Middle frontal gyrus (tissue), 1 donor: ENCODE results near the gene AVL9.

Source experiments
- DNase-seq: peaks from one replicate; pipeline ENCODE4 v3.0.0-alpha.2; 2015; ENCODE audit warnings: low spot score; ENCODE audit errors: extremely low spot score

AVL9 gene

DNA sequence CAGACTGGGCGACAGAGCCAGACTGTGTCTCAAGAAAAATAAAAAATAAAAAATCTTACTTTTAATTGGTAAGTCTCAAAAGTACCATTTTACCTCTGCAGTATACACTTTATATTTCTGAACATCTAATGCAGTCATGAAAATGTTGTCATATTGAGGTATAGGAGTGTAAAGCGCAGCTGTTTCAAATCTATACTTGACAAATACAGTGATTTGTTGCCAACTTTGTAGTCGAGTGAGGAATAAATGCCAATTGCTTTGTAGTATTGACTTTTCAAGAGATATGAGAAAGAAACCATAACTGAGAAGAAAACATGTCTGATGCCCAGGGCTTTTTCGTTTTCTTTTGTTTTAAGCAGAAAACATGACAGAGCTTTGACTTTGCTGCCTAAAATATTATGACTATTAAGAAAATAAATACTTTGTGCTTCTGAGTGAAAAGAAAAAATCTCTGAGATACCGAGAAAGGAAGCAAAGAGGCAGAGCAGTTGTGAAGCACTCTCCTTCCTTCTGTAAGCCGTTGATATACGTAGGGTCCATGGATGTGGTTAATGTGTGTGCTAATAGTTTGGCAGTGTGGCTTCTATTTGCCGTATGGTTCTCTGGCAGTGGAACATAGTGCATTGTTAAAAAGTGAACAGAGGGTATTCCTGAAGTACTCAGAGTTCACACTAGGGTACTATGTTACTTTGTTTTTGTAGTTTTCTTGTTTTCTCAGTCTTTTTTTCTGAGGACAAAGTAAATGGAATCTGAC lies 38.2 kb downstream of the AVL9 start:
- DNase-seq = no peak

DNA sequence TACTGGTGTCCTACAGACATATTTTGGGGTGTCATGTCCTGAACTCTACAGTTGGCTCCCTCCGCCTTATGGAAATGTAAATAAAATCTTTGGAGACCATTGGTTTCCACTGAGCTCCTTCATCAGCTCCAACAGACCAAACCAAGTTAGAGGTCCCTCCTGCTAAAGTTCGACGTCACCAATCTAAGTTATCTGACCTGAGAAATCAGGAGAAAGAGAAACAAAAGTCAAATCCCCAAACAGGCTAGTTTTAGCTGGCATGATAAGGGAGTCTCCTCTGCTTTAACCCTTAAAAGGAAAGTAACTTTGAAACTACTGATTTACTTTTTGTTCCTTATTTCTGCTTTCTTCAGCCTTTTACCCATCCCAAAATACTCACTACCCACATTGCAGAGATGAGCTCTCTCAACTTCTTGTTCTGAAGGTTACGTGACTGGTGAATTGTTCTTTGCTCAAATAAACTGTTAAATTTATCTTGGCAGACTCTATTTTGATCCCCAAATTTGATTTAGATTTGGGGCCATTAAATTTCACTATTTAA lies 39.9 kb downstream of the AVL9 start:
- DNase-seq = no peak

DNA sequence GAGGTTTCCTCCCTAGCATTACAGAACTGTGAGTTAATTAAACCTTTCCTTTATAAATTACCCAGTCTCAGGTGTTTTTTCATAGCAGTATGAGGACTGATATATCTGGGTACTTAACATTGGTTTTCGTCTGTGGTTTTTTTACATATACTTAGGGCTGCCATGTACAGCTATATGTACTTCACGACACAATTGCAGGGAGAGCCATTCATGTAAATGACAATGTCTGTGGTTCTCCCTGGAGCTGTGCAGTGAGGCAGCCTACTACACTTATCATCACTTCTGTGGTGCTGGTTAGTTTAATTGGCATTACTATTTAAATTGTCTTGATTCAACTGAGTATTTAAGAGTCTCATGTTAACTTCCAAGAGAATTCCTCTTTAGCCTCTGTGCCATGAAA lies 40.7 kb downstream of the AVL9 start:
- DNase-seq = no peak

DNA sequence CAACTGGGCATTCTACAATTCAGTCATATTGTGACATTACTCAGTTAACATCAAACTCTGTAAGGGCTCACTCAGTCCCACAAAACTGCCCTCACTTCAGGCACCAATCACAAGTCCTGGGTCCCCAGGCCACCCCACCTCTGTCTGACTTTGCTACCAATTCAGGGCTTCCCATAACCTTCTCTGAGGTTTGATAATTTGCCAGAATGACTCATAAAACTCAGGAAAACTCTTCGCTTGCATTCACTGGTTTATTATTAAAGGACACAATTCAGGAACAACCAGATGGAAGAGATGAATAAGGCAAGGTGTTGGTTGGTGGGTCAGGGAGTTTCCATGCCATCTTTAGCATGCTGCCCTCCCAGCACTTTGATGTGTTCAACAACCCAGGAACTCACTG lies 41.3 kb downstream of the AVL9 start:
- DNase-seq = no peak

DNA sequence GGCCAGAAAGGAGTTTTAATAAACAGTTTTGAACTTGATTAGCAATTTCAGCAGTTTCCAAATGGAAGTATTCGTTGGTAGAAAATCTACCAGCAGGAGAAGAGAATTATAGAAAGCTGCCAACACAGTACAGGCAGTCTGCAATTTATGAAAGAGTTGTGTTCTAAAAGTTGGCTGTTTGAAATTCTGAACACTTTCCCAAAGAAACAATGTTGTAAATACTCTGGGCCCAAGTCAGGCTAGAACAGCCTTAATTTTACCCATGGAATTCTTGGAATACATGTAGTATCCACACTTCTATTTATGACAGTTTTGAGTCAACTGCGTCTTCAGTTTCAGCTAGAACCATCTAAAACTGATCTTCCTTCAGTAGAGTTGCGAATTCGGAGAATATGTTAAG lies 42.5 kb downstream of the AVL9 start:
- no peak for DNase-seq

DNA sequence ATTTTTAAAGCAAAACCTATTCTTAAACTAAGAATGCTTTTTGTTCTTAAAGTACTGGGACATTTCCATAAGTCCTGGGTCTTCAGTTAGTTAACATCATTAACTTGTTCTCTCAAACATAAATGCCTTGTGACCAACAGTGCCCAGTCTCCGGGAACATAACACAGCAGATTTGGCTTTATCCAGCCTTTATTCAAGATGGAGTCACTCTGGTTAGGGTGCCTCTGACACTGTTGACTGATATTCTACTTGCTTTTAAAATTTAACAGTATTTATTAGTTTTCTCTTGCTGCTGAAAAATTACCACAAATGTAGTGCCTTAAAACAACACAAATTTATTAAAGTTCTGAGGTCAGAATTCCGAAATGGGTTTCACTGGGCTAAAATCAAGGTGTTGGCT lies 44.1 kb downstream of the AVL9 start:
- DNase-seq = no peak

DNA sequence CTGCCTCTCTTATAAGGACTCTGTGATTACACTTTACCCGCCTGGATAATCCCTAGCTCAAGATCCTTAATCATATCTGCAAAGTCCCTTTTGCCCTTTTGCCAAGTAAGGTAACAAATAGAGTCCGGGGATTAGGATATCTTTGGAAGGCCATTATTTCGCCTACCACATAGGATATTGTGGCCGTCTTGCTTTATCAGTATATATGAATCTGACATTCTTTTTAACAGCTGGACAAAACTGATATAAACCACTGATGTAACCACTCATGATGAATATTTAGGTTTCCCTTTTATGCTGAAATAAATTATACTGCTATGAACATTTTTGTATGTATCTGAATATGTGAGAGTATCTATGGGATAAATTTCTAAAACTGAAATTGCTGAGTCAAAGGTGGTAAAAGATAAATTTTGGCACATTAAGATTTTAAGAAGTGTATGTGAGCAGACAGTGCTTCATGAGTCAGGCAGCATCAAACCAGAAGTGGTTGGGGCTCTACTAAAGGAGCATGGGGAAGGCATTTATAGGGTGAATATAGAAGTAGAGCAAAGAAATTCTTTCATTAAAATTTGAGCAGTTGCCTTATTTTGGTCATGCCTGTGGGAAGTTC lies 44.7 kb downstream of the AVL9 start:
- DNase-seq = no peak

DNA sequence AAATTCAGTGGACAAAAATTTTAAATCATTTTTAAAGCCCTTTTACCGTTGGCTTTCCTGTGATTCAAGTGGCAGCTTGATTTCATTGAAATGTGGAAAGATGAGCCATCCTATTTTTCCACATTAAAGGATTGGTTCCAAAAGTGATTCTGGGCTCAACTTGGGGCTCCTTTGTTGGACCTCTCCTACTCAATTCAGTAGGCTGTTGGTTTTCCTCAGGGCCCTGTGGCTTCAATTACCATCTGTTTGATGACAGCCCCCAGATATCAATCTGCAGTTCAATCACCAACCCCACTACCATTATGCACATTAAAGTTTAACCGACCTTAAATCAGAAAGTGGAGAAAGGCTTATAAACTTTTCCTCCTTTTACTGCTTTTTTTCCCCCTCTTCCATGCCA lies 47.3 kb downstream of the AVL9 start:
- DNase-seq = no peak

DNA sequence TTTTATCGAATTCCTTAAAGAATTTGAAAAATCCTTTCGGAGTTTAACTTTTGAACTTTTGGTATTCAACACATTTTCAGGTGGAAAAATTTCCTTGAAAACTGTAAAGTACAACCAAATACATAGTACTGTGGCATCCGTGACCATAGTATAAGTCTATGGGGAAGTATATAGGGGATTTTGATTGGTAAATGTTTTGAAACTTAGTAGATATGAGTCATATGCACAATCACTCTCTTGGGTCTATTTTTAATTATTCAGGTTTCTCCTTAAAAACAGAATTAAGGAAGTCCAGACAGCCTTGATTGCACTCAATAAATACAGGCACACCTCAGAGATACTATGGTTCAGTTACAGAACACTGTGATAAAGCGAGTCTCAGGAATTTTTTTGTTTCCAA lies 64.2 kb downstream of the AVL9 start:
- DNase-seq = no peak

DNA sequence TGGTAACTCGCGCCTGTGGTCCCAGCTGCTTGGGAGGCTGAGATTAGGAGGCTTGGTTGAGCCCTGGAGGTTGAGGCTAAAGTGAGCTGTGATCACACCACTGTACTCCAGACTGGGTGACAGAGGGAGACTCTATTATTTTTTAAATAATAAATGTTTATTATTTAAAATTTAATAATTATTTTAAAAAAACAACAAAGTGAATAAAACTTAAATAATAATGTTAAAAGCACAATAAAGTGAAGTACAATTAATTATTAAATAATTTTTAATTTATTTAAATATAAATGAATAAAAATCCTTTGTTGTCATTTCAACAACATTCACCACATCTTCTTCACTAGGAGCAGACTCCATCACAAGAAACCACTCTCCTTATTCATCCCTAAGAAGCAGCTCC lies 64.8 kb downstream of the AVL9 start:
- DNase-seq = no peak

DNA sequence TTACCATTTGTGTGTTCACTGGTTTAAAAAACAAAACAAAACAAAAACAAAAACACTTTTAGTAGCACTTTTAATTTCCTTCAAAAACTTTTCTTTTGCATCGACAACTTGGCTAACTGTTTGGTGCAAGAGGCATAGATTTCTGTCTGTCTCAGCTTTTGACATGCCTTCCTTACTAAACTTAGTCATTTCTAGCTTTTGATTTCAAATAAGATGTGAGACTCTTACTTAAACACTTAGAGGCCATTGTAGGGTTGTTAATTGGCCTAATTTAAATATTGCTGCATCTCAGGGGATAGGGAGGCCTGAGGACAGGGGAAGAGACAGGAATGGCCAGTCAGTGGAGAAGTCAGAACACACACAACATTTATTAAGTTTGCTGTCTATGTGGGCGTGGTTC lies 66.3 kb downstream of the AVL9 start:
- no peak for DNase-seq

DNA sequence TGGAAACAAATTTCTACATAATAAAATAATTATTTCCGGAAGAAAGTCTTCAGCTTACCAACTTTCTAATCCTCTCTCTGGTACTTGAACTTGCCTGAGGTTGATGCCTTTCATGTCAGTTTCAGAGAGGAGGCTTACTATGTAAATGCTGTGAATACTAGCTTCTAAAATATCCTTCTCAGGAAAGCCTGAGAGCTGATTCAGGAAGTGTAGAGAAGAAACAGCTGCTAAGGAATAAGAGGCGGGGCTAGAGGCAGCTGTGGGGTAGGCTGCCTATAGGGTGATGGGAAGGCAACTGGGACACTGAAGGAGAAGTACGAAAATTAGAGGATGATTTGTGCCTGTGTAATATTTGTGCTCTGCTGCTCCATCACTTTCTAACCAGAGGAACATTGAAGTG lies 69.3 kb downstream of the AVL9 start:
- no peak for DNase-seq

DNA sequence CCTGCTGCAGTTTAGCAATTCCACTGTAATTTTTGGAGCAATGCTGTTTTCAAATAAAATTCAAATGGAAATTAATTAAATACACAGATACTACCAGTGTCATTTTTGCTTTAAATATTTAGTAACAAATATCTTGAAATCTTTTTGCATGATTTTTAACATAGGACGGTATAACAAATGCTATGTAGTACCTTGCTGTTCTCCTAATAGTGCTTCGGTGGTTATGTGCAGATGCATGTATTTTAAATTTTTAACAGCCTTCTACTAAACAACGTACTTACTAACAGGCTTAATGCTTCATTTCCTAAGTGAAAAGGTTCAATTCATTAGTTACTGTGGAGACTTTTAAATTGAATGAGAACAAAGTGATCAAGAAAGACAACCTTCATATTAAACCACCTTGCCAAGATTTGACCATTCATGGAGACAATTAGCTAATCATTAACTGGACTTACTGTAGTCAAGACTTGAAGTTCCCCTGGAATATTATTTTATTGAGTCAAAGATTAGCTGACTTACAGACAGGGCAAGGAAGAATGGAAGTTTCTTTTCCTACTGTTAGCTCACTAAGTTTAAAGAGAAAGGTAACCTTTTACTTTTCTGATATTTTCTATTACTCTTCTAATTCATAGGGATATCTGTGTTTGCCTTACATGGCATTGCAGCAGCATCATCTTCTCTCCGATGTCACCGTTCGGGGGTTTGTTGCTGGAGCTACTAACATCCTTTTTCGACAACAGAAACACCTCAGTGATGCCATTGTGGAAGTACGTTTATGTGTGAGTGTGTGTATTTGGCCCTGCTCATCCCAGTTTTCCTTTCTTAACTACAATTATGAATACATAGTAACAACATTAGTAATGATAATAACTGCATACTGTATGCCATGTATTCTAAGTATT lies 74.3 kb downstream of the AVL9 start:
- DNase-seq = no peak

DNA sequence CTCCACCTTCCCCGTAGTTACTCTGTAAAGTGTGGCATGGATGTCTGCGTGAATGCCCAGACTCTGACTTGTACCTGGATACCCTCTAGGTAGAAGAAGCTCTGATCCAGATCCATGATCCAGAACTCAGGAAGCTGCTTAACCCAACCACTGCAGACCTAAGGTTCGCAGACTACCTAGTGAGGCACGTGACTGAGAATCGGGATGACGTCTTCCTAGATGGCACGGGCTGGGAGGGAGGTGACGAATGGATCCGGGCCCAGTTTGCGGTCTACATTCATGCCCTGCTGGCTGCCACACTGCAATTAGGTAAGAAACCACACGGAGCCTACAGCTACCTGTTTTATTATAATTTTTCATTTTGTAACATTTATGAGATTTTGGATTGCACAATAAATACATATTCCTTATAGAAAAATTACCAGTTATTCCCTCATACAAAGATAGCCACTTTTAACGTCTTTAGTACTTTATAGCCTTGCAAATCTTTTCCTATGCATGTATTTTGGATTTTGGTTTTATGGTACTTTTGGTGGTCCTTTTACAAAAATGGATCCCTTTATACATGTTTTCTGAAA lies 77.9 kb downstream of the AVL9 start:
- no peak for DNase-seq

DNA sequence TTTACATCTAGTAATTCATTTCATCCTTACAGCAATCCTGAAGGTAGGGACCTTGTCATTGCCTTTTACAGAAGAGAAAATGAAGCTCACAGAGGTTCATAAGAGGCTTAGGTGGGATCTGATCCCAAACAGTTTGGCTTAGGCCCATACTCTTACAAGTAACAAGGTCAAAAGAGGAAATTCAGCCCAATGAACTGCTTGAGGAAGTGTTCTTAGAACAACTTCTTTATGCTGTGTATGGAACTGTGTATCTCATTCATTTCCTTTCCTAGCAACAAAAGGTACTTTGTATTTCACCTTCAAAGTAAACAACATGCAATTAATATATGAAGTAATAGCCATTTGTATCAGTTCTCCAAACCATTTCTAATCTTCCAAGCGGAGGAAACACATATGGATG lies 79.3 kb downstream of the AVL9 start:
- no peak for DNase-seq

DNA sequence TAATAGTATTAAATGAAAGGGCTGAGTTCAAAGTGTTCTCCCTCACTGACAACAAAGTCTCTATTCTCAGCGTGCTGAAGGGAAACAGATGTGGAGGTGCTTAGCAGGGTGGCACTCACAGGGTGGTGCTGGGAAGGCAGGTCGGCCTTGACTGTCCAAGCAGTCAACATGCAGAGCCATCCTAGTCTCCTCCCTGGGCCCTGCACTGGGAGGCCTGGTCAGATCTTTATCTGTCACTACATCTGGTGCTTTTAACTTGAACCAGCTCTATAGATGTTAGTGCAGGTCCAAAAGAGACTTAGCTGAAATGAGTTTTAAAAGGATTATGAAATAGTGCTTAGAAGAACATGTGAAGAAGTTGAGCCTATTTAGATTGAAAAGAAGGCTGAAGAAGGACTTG lies 82.1 kb downstream of the AVL9 start:
- DNase-seq = no peak

DNA sequence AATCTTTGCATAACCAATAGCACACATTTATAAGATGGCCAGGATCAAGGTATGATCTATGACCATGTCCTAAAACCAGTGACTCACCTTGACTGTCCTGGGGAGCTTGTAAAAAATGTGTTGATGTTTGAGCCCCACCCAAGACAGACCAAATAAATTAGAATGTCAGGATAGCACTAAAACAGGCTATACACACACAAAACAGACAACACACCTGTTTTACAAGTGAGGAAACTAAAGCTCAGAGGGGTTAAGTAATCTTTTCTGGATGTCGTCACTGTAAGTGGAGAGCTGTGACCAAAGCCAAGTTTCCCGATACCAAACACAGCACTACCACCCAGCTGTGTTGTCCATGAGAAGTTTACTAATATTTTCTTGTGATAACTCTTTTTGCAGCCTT lies 84.5 kb downstream of the AVL9 start:
- DNase-seq = no peak

DNA sequence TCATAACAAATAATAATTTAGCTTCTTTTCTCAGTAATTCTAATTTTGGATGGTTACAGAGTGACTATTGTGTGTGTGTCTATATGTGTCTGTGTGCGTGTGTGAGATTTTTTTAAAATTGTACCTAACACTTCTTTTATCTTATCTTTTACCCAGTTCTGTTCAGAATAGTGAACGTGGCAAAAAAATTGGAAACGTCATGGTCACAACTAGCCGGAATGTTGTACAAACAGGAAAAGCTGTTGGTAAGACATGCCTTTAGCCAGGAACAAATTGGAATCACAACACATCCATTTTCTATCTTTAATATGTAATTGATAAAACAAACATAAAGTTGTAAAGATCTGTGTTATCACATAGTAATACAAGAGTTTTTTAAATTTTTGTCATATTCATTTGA lies 85.4 kb downstream of the AVL9 start:
- no peak for DNase-seq

DNA sequence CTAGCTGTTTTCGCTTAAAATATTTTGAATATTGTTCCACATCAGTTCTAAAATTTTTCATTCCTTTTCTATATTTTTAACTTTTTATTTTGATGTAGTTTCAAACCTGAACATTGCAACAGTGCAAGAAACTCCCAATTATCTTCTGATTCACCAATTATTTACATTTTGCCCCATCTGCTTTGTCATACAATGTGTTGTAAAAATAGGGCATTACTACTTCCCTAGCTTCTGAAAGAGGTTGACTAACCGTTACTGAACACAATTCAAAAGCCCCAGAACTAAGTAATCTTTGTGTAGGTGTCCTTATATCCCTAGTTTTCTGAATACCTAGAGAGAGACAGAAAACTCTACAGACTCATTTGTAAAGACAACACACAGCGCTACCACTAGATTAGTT lies 86.7 kb downstream of the AVL9 start:
- no peak for DNase-seq

DNA sequence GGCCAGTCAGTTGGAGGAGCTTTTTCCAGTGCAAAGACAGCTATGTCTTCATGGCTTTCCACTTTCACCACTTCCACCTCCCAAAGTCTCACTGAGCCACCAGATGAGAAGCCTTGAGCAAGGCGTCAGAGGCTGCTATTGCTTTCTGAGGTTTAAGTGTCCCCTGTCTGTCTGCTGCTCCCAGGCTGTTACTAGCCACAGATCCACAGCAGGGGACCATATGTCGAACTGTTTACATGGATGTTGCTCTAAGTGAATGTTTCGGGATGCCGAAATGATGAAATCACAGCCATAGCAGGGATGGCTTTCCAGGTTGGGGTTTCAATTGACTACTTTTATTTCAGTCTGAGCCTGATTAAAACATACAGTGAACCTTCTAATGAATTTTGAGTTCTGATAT lies 88.5 kb downstream of the AVL9 start:
- no peak for DNase-seq

DNA sequence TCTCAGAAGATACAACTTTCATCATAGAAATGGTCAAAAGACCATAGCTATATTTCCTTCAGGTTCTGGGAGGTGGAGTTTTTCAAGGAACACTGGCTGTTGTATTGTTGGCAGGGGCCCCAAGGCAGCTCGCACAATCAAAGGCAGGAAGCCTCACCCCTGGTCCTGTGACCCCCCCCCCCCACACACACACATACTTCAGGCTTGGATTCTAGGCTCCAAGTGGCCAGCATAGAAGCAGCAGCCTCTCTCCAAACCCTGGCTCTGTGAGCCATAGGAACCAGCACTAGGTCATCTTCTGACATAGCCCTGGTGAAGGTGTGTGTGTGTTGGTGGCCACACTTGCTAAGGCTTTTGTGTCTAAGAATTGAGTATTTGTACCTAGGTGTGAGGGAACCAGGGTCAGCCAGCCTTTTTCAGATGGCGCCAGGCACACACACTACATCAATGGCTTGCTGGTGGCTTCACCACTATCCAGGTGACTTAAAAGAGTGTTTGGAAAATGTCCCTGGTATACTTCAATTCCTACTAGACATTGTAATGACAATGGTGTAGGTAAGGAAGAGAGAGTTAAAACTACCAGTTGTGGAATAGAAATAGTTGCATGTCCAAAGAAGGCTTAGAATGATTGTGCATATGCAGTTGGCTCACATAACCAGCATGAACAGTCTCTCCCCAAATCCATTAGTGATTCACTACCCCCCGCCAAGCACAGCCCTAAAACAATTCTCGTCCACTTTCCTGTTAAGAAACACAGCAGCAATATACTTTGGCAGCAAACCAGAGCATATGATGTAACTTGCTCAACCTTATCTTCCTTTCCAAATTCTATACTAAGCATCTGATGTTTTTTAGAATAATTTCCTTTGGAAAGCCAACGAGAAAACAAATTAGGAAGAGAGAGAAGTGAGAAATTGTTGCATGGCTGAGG lies 91.3 kb downstream of the AVL9 start:
- DNase-seq = no peak
